SK-N-SH treated with all-trans-retinoic acid at 6 μM for 48 hours (cell line): Measurements from ENCODE around the gene KIAA1755.

Experiments used
- ATAC-seq: fragments of 200-7000 bp; cut with Tn5 transposase; 3 replicates; pipeline ENCODE4 v1.9.1; 2020; ENCODE audit warnings: mild to moderate bottlenecking, moderate library complexity
- ARNTL ChIP-seq: fragments of 450-650 bp; formaldehyde crosslinking; IDR thresholded peaks from 2 replicates; pipeline ENCODE4 v1.5.0; 2020; ENCODE audit warnings: low read depth, mild to moderate bottlenecking, moderate library complexity, borderline replicate concordance
- BACH2 ChIP-seq: fragments of 250-450 bp; sonication (Bioruptor Pico); IDR thresholded peaks from 2 replicates; pipeline ENCODE4 v1.9.0; 2021; ENCODE audit warnings: mild to moderate bottlenecking, borderline replicate concordance
- CREB5 ChIP-seq: fragments of 250-450 bp; sonication (Bioruptor Pico); IDR thresholded peaks from 2 replicates; pipeline ENCODE4 v1.5.1; 2020; ENCODE audit warnings: low read depth, mild to moderate bottlenecking, moderate library complexity
- CSDC2 ChIP-seq: fragments of 250-450 bp; sonication (Bioruptor Pico); IDR thresholded peaks from 2 replicates; pipeline ENCODE4 v1.5.0; 2020; ENCODE audit warnings: mild to moderate bottlenecking, moderate library complexity
- CSRNP3 ChIP-seq: fragments of 250-450 bp; sonication (Bioruptor Pico); IDR thresholded peaks from 2 replicates; pipeline ENCODE4 v1.5.1; 2021; ENCODE audit warnings: mild to moderate bottlenecking, moderate library complexity
- ESRRG ChIP-seq: fragments of 250-450 bp; sonication (Bioruptor Pico); IDR thresholded peaks from 2 replicates; pipeline ENCODE4 v1.6.1; 2021; ENCODE audit warnings: mild to moderate bottlenecking
- GLIS3 ChIP-seq: fragments of 250-450 bp; sonication (Bioruptor Pico); IDR thresholded peaks from 2 replicates; pipeline ENCODE4 v1.5.0; 2020; ENCODE audit warnings: mild to moderate bottlenecking, moderate library complexity
- ISL1 ChIP-seq: fragments of 250-450 bp; sonication (Bioruptor Pico); IDR thresholded peaks from 2 replicates; pipeline ENCODE4 v2.1.2; 2022; ENCODE audit warnings: mild to moderate bottlenecking, moderate library complexity
- OSR1 ChIP-seq: fragments of 250-450 bp; sonication (Bioruptor Pico); IDR thresholded peaks from 2 replicates; pipeline ENCODE4 v1.8.0; 2022; ENCODE audit warnings: moderate library complexity, mild to moderate bottlenecking, inconsistent platforms
- PATZ1 ChIP-seq: fragments of 250-450 bp; sonication (Bioruptor Pico); IDR thresholded peaks from 2 replicates; pipeline ENCODE4 v1.8.0; 2020; ENCODE audit warnings: mild to moderate bottlenecking, moderate library complexity, borderline replicate concordance
- POU6F1 ChIP-seq: fragments of 250-450 bp; sonication (Bioruptor Pico); IDR thresholded peaks from 2 replicates; pipeline ENCODE4 v1.8.0; 2021; ENCODE audit warnings: low read depth, mild to moderate bottlenecking, moderate library complexity, borderline replicate concordance
- PPARA ChIP-seq: fragments of 250-450 bp; sonication (Bioruptor Pico); IDR thresholded peaks from 2 replicates; pipeline ENCODE4 v1.5.0; 2020; ENCODE audit warnings: mild to moderate bottlenecking, borderline replicate concordance
- RARB ChIP-seq: fragments of 250-450 bp; sonication (Bioruptor Pico); IDR thresholded peaks from 2 replicates; pipeline ENCODE4 v1.8.0; 2021; ENCODE audit warnings: mild to moderate bottlenecking, moderate library complexity
- TCF4 ChIP-seq: fragments of 250-450 bp; sonication (Bioruptor Pico); IDR thresholded peaks from 2 replicates; pipeline ENCODE4 v1.8.0; 2021; ENCODE audit warnings: mild to moderate bottlenecking, moderate library complexity, borderline replicate concordance
- TOX ChIP-seq: fragments of 250-450 bp; sonication (Bioruptor Pico); IDR thresholded peaks from 2 replicates; pipeline ENCODE4 v1.8.0; 2021; ENCODE audit warnings: mild to moderate bottlenecking, moderate library complexity, borderline replicate concordance
- TSHZ2 ChIP-seq: fragments of 250-450 bp; sonication (Bioruptor Pico); IDR thresholded peaks from 2 replicates; pipeline ENCODE4 v1.5.0; 2020; ENCODE audit warnings: mild to moderate bottlenecking, moderate library complexity
- ZC3H10 ChIP-seq: fragments of 250-450 bp; sonication (Bioruptor Pico); IDR thresholded peaks from 2 replicates; pipeline ENCODE4 v1.5.1; 2021; ENCODE audit warnings: mild to moderate bottlenecking, moderate library complexity
- ZFP3 ChIP-seq: fragments of 250-450 bp; sonication (Bioruptor Pico); IDR thresholded peaks from 2 replicates; pipeline ENCODE4 v1.5.0; 2020; ENCODE audit warnings: mild to moderate bottlenecking, moderate library complexity
- ZFP30 ChIP-seq: fragments of 450-650 bp; formaldehyde crosslinking; IDR thresholded peaks from 2 replicates; pipeline ENCODE4 v1.5.0; 2022; ENCODE audit warnings: mild to moderate bottlenecking, moderate library complexity
- ZNF565 ChIP-seq: fragments of 450-650 bp; formaldehyde crosslinking; conservative IDR thresholded peaks from 2 replicates; pipeline ENCODE4 v1.5.0; 2020; ENCODE audit warnings: low read depth, mild to moderate bottlenecking, moderate library complexity
- ZNF70 ChIP-seq: fragments of 450-650 bp; formaldehyde crosslinking; IDR thresholded peaks from 2 replicates; pipeline ENCODE4 v1.5.0; 2020; ENCODE audit warnings: mild to moderate bottlenecking, moderate library complexity
- ZNF8 ChIP-seq: fragments of 450-650 bp; formaldehyde crosslinking; IDR thresholded peaks from 2 replicates; pipeline ENCODE4 v1.5.0; 2020; ENCODE audit warnings: mild to moderate bottlenecking, moderate library complexity

The KIAA1755 gene

GRCh38 chr20:38202982-38203293 lies 57.6 kb downstream of the KIAA1755 start:
- TF ChIP-seq ZFP3 (CRISPR knock-in tag) (no peak), RARB (CRISPR knock-in tag) (no peak), PATZ1 (CRISPR knock-in tag) (no peak), ISL1 (CRISPR knock-in tag) (no peak), TOX (CRISPR knock-in tag) (no peak), ZNF8 (CRISPR knock-in tag) (no peak), TCF4 (CRISPR knock-in tag) (no peak), OSR1 (CRISPR knock-in tag) (no peak), ZFP30 (CRISPR knock-in tag) (no peak), ZNF565 (CRISPR knock-in tag) (no peak), CSRNP3 (CRISPR knock-in tag) (no peak)
- no peak for ATAC-seq

- TF ChIP-seq ESRRG (no peak), RARB (CRISPR knock-in tag) (no peak), PATZ1 (CRISPR knock-in tag) (no peak), ZC3H10 (CRISPR knock-in tag) (no peak), CSRNP3 (CRISPR knock-in tag) (no peak), ZNF8 (CRISPR knock-in tag) (no peak), ARNTL (CRISPR knock-in tag) (no peak), ZNF565 (CRISPR knock-in tag) (no peak), CREB5 (CRISPR knock-in tag) (no peak), OSR1 (CRISPR knock-in tag) (no peak), CSDC2 (CRISPR knock-in tag) (no peak), TSHZ2 (no peak), TCF4 (CRISPR knock-in tag) (no peak), PPARA (CRISPR knock-in tag) (no peak), POU6F1 (CRISPR knock-in tag) (no peak), GLIS3 (no peak), BACH2 (CRISPR knock-in tag) (no peak), ZNF70 (no peak), ISL1 (CRISPR knock-in tag) (no peak)
- no peak for ATAC-seq
Measured at GRCh38 chr20:38202153-38202981, 58.2 kb downstream of the KIAA1755 start.
